GM10266 (cell line): ENCODE measurements around the gene STEAP1B.

Source experiments
- DNase-seq: peaks from one replicate; pipeline ENCODE4 v3.0.0; 2012; ENCODE audit errors: extremely low spot score
- TF ChIP-seq, protein P1 (sequence below): IDR thresholded peaks from 2 replicates; pipeline ENCODE4 v1.5.1; 2012; ENCODE audit warnings: mild to moderate bottlenecking, low read depth; ENCODE audit not compliant: control insufficient read depth, insufficient read depth; ENCODE audit errors: missing control alignments

The STEAP1B gene

DNA sequence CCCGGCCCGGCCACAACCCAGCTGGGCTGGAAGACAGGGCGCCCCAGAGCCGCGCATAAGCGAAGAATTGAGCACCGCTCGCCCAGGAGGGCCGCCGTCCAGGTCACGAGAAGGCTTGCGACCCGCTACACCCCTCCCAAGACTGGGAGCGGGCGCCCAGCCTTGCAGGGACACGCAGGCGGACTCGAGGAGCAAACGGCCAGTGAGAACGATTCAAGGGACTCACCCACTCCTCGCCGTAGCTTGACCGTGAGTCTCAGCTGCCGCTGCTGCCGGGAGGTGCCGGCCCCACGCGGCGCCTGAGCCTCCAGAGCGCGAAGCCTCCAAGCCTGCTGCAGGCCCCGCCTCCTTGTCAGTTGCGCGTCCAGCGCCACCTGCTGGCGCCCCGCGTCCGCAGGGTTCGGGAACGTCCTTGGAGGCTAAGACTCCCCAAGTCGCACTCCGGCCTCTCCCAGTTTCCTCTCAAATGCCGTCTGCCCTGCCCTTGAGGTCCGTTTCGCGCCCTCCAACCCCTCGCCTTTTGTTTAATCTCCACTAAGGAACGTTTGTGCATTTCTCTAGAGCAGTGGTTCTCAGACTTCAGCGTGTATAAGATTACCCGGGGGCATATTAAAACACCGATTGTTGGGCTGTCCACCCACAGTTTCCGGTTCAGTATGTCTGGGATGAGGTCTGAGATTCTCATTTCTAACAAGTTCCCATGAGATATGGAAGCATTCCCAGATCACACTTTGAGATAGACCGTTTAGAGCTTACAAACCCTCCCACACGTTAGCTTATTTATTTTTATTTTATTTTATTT, at the start of gene STEAP1B:
Gene STEAP1B (minus strand): TSS at position 301 of the 802 bp plus-strand sequence. CDS start 5,333 bp downstream, outside the sequence.
- TF ChIP-seq, protein P1, sequence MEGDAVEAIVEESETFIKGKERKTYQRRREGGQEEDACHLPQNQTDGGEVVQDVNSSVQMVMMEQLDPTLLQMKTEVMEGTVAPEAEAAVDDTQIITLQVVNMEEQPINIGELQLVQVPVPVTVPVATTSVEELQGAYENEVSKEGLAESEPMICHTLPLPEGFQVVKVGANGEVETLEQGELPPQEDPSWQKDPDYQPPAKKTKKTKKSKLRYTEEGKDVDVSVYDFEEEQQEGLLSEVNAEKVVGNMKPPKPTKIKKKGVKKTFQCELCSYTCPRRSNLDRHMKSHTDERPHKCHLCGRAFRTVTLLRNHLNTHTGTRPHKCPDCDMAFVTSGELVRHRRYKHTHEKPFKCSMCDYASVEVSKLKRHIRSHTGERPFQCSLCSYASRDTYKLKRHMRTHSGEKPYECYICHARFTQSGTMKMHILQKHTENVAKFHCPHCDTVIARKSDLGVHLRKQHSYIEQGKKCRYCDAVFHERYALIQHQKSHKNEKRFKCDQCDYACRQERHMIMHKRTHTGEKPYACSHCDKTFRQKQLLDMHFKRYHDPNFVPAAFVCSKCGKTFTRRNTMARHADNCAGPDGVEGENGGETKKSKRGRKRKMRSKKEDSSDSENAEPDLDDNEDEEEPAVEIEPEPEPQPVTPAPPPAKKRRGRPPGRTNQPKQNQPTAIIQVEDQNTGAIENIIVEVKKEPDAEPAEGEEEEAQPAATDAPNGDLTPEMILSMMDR: peak; percentile 88
- peak; percentile 66 for DNase-seq

DNA sequence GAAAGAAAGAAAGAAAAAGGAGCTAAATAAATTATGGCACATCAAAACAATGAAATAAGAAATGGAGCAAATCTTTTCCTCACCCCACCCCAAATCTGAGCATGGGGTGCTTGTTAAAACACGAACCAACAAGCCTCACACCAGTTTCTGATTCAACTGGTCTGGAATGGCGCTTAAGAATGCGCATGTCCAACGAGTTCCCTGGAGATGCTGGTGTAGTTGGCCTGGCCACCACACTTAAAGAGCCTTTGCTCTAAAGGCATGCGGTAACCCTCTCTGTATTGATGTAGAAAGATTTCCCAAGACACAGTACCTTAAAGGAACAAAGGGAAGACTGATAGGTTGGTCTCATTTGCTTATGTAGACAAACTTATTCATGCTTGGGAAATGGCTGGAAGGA, 49.1 kb upstream of the STEAP1B start:
- DNase-seq: no peak

DNA sequence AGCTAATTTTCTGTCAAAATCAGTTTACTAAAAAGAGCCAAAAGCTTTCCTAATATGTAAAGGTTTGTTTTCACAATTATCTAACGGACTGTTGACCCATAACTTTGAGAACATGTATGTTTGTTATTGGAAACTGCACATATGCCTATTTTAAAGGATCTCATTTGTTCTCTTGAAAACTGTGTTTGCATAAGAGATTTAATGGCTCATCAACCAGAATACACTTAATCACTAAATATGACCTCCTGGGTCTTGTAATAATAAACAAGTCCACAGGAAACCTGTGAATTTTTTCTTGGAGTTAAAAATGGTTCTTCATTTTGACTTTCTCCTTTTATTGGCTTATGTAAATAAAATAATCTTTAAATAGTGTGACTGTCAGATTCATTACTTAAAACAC, 48.3 kb upstream of the STEAP1B start:
- DNase-seq: no peak
- TF ChIP-seq, protein P1: no peak

More for the DNA sequence above, 49.1 kb upstream of the STEAP1B start:
- TF ChIP-seq, protein P1: no peak

DNA sequence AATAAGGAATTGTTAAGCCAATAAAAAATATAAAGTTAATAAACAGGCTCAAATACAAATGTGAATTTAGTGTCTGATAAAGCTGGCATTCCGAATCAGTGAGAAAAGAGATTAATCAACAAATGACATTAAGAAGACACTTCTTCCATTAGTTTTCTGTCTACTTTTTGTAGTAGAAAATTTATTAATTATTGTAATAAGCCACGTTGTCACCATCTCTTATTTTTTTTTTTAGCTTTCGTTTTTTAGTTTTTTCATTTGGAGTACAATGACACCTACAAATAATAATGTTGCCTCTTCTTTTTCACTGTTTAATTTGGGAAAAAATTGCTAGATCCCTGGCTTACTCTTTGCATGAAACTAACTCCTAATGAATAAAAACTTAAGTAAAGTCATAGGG, 46.8 kb upstream of the STEAP1B start:
- DNase-seq: no peak
- TF ChIP-seq, protein P1: no peak

DNA sequence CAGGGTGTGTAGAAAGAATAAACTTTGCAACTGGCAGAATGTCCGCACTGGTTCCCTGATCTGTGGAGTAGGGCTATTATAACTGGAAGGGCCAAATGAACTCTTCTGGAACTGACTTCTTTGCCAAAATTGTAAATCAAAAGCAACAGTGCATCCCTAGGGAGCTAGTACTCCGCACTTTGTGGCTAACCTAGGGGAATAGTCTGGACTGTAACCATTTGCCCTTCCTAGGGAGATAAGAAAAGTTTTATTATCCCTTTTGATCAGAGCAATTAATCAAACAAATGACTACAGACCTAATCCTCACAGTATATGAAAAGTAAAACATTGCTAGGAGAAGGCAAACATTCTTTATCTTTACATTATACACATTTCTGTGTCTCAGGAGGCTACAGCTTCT, 45.5 kb upstream of the STEAP1B start:
- DNase-seq: no peak
- TF ChIP-seq, protein P1: no peak

DNA sequence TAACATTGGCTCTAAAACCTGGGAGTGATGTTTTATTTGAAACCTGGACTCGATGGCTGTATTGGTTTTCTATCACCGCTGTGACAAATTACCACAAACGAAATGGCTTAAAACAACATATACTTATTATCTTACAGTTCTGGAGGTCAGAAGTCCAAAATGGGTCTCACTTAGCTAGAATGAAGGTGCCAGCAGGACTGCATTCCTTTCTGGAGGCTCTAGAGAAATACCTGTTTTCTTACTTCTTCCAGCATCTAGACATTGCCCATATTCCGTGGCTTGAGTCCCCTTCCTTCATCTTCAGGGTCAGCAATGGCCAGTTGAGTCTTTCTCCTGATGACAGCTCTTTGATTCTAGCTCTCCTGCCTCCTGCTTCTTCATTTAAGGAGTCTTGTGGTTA, 44.3 kb upstream of the STEAP1B start:
- TF ChIP-seq, protein P1: no peak
- DNase-seq: no peak

DNA sequence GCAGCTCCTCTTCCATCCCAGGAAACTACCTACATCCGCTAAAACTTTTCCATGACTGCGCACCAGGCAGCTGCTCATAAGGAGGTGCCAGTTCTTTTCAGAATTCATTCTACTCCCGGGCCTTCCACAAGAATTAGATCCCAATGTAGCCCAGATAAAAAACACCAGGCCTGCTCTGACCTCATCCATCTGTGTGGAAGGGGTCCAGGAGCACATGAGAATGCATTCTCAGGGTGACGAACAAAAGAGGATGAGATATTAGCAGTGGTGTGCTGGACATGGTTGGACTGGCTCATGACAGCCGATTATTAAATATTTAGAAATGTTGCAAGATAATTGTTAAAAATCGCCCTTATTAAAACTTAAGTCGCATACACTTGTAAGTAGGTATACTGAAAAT, 43.2 kb upstream of the STEAP1B start:
- no peak for DNase-seq
- TF ChIP-seq, protein P1: no peak
